HepG2 (cell line): Measurements from ENCODE around the gene GPR32. TPM values are rescaled to one million over a fixed set of nuclear protein-coding genes. Genes with fewer than 3 reads are reported as not detected.

ENCODE experiments used
- ATAC-seq: fragments of 200-7000 bp; cut with Tn5 transposase; 3 replicates; pipeline ENCODE4 v1.9.1; 2020; ENCODE audit warnings: mild to moderate bottlenecking, moderate library complexity
- BruUV-seq: library from RNA; stranded (reverse); fragments of 400-500 nt; replicated peaks from 2 replicates; lab custom pipeline; 2021; lab: Mats Ljungman, UMichigan
- CTCF ChIA-PET: fragments of 300-600 bp; formaldehyde crosslinking; extraction: SDS; loops from one replicate; lab custom pipeline; 2021; ENCODE audit warnings: low total read pairs, inconsistent platforms, low intra/inter-chr PET ratio; lab: Yijun Ruan, JAX
- POLR2A ChIA-PET: fragments of 350-600 bp; sonication (Branson Sonifier 250); formaldehyde crosslinking; loops from one replicate; lab custom pipeline; 2020; ENCODE audit warnings: antibody characterized with exemption, inconsistent platforms; lab: Yijun Ruan, JAX
- DNase-seq: peaks from one replicate; pipeline ENCODE4 v3.0.0-alpha.2; 2015; ENCODE audit warnings: low spot score
- FAIRE-seq: peaks from 3 replicates; lab custom pipeline; 2011; peaks lifted over from hg19 to GRCh38; lab: Jason Lieb, UNC
- H2AFZ ChIP-seq: one replicate; pipeline ENCODE4 v1.6.1; 2011; ENCODE audit warnings: low read length, inconsistent platforms
- H3K27ac ChIP-seq: fragments of 300-600 bp; 3 replicates; pipeline ENCODE4 v1.8.0; 2011; ENCODE audit warnings: mixed run types, mild to moderate bottlenecking, mixed read lengths, low read length, inconsistent platforms; ENCODE audit not compliant: insufficient read depth; ENCODE audit errors: extremely low read length
- H3K27me3 ChIP-seq, 2 experiments: fragments of 200-600 bp in 1 of 2; 2 replicates in 1 of 2; 3 replicates in 1 of 2; pipeline versions ENCODE4 v1.6.0 to v1.8.0; 2011; ENCODE audit warnings: low read length in 2 of 2, mild to moderate bottlenecking in 2 of 2, moderate library complexity in 2 of 2, inconsistent platforms in 1 of 2; ENCODE audit not compliant: insufficient read depth in 2 of 2, control insufficient read depth in 1 of 2
- H3K36me3 ChIP-seq, 2 experiments: fragments of 200-600 bp in 1 of 2; replicated peaks in 1 of 2; 2 replicates in 1 of 2; 3 replicates in 1 of 2; pipeline versions ENCODE4 v1.5.1 to v1.8.0; 2011; ENCODE audit warnings: low read length in 2 of 2, inconsistent platforms in 1 of 2; ENCODE audit not compliant: insufficient read depth in 2 of 2, control insufficient read depth in 1 of 2
- H3K4me1 ChIP-seq: 2 replicates; pipeline ENCODE4 v1.5.1; 2012; ENCODE audit warnings: low read length, inconsistent platforms; ENCODE audit not compliant: insufficient read depth
- H3K4me2 ChIP-seq: 2 replicates; pipeline ENCODE4 v1.6.0; 2011; ENCODE audit warnings: low read depth, low read length, inconsistent platforms
- H3K4me3 ChIP-seq, 3 experiments: fragments of 200-600 bp in 1 of 3; sonication (generic), shearing (Covaris generic) in 1 of 3; replicated peaks in 1 of 3; 2 replicates each; pipeline ENCODE4 v1.5.1; 2011 to 2016; ENCODE audit warnings: low read length in 3 of 3, inconsistent platforms in 2 of 3, low read depth in 2 of 3, mild to moderate bottlenecking in 2 of 3, control low read depth in 1 of 3, mixed read lengths in 1 of 3; ENCODE audit not compliant: insufficient read depth in 1 of 3
- H3K79me2 ChIP-seq: one replicate; pipeline ENCODE4 v1.6.1; 2011; ENCODE audit warnings: low read length, inconsistent platforms; ENCODE audit not compliant: insufficient read depth
- H3K9ac ChIP-seq: 2 replicates; pipeline ENCODE4 v1.6.0; 2011; ENCODE audit warnings: mild to moderate bottlenecking, low read depth, low read length, inconsistent platforms; ENCODE audit not compliant: insufficient read depth
- H3K9me3 ChIP-seq: 2 replicates; pipeline ENCODE4 v1.5.1; 2012; ENCODE audit warnings: mild to moderate bottlenecking, low read length
- H4K20me1 ChIP-seq: 2 replicates; pipeline ENCODE4 v1.6.0; 2011; ENCODE audit warnings: inconsistent platforms, mild to moderate bottlenecking, low read length, moderate library complexity; ENCODE audit not compliant: insufficient read depth
- ETS1 ChIP-seq: sonication (generic); formaldehyde crosslinking; IDR thresholded peaks from 2 replicates; pipeline ENCODE4 v1.4.0; 2020; ENCODE audit warnings: missing genetic modification reagents
- GLMP ChIP-seq: sonication (generic); formaldehyde crosslinking; IDR thresholded peaks from 2 replicates; pipeline ENCODE4 v1.9.0; 2021; ENCODE audit warnings: missing genetic modification reagents, mild to moderate bottlenecking, borderline replicate concordance
- NFYB ChIP-seq: sonication (generic); formaldehyde crosslinking; IDR thresholded peaks from 2 replicates; pipeline ENCODE4 v1.4.0; 2020; ENCODE audit warnings: missing genetic modification reagents
- TIGD3 ChIP-seq: sonication (generic); formaldehyde crosslinking; IDR thresholded peaks from 2 replicates; pipeline ENCODE4 v1.5.1; 2020; ENCODE audit warnings: mild to moderate bottlenecking, missing genetic modification reagents, borderline replicate concordance
- ZKSCAN1 ChIP-seq: fragments of 150-350 bp; IDR thresholded peaks from 2 replicates; pipeline ENCODE4 v1.6.1; 2014; ENCODE audit warnings: low read length
- WGBS: methylation state at CpG from one replicate; pipeline ENCODE4 v1.1.6; 2017; ENCODE audit warnings: low lambda C conversion rate; 5-methylcytosine and 5-hydroxymethylcytosine counted together
- in situ Hi-C: cut with HindIII; loops from 2 replicates; pipeline ENCODE4 v1.10.0; 2017; ENCODE audit warnings: low pct_unique_long_range_greater_than_20kb; ENCODE audit not compliant: extremely low pct_ligation_motif_present
- intact Hi-C: fragments of 100-400 bp; cut with micrococcal nuclease; formaldehyde crosslinking; loops from one replicate; pipeline ENCODE4 v1.10.0; 2022; ENCODE audit not compliant: unreplicated experiment
- polyA plus RNA-seq, 8 experiments: library from polyadenylated mRNA; depleted of rRNA in 3 of 8; stranded (reverse) in 7 of 8; unstranded in 1 of 8; fragments of >200 nt; fragmentation: Illumina TruSeq in 4 of 8; extraction: Trizol in 4 of 8; gene quantifications; 2 replicates each; pipeline versions ENCODE4 v1.2.1 to v1.2.3, GENCODE V29; 2011 to 2016; ENCODE audit warnings: low read depth in 4 of 8, missing spikeins in 1 of 8, mixed read lengths in 1 of 8; ENCODE audit not compliant: insufficient read depth in 1 of 8
- total RNA-seq, 5 experiments: library from RNA; depleted of rRNA; stranded (reverse); fragments of >200 nt; fragmentation: Illumina TruSeq; extraction: Trizol; gene quantifications; 2 replicates each; pipeline ENCODE4 v1.2.3, GENCODE V29; 2016; ENCODE audit warnings: low read depth in 1 of 5

Gene GPR32
- total and polyA plus RNA-seq, 2 of the 13 experiments (the other 11 are each of a cell fraction or from before 2014, with no cell fraction given) = not detected

- TF ChIP-seq TIGD3 (no peak), GLMP (CRISPR knock-in tag) (no peak), ZKSCAN1 (no peak), NFYB (no peak)
Measured at GRCh38 chr19:50735869-50736268, 34.4 kb upstream of the GPR32 start (continued).

GRCh38 chr19:50736338-50736737 is 33.9 kb upstream of the GPR32 start:
- ChIA-PET POLR2A (no interaction called here), CTCF (no interaction called here)
- no peak for ATAC-seq
- FAIRE-seq = no peak
- no peak overlapping the region for H3K4me2 ChIP-seq
- peaks cover 0 to 8% of the 10 kb centered on the region in 2 experiments; a peak in 2 of 5 replicates for H3K27me3 ChIP-seq
- H3K27ac ChIP-seq = no peak overlapping the region
- H3K4me3 ChIP-seq = no peak overlapping the region
- H3K79me2 ChIP-seq = no peaks in the 10 kb centered on the region
- no peaks in the 10 kb centered on the region for H4K20me1 ChIP-seq
- H2AFZ ChIP-seq = no peak overlapping the region
- no peak for DNase-seq
- no peak for TF ChIP-seq ETS1 (CRISPR knock-in tag)
- intact Hi-C loops (no loop called here), in situ Hi-C loops (no loop called here)
- WGBS = 13% methylated on average over 5 of the region's 5 CpGs
- H3K36me3 ChIP-seq = no peaks in the 10 kb centered on the region
- H3K4me1 ChIP-seq = no peaks in the 10 kb centered on the region
- BruUV-seq = no TSS peak
- H3K9me3 ChIP-seq = no peaks in the 10 kb centered on the region
- no peak overlapping the region for H3K9ac ChIP-seq
